Transverse colon (tissue), 4 donors: ENCODE results near the gene TMTC1. TPM values are rescaled to one million over a fixed set of nuclear protein-coding genes. Genes with fewer than 3 reads are reported as not detected.
"Not testable (repeated sequence)": the region's sequence is repeated elsewhere in the genome, so short reads cannot be mapped to it uniquely, and the experiment has no call there.

Source experiments
- DNase-seq: peaks from one replicate; pipeline ENCODE4 v3.0.0-alpha.2; 2019
- H3K27ac ChIP-seq, 4 donors: fragments of 200-600 bp; sonication (generic); 2 replicates each; pipeline ENCODE4 v1.5.1; 2016 to 2018; ENCODE audit warnings: inconsistent platforms in 4 of 4
- H3K27me3 ChIP-seq: fragments of 200-600 bp; sonication (generic); 2 replicates; pipeline ENCODE4 v1.5.1; 2017; ENCODE audit warnings: inconsistent platforms
- H3K36me3 ChIP-seq, 4 donors: fragments of 200-600 bp; sonication (generic); 2 replicates each; pipeline ENCODE4 v1.5.1; 2017 to 2019; ENCODE audit warnings: inconsistent platforms in 4 of 4
- H3K4me1 ChIP-seq, 4 donors: fragments of 200-600 bp; sonication (generic); 2 replicates each; pipeline ENCODE4 v1.5.1; 2017 to 2020; ENCODE audit warnings: inconsistent platforms in 4 of 4
- H3K4me3 ChIP-seq, 4 donors: fragments of 200-600 bp; sonication (generic); 1 replicate in 1 of 4; 2 replicates in 3 of 4; pipeline versions ENCODE4 v1.5.1 to v1.6.1; 2017 to 2019; ENCODE audit warnings: inconsistent platforms in 4 of 4
- H3K9me3 ChIP-seq, 2 donors: fragments of 200-600 bp; sonication (generic); 2 replicates each; pipeline ENCODE4 v1.5.1; 2017 to 2019; ENCODE audit warnings: inconsistent platforms in 2 of 2
- EP300 ChIP-seq: sonication (generic); formaldehyde crosslinking; IDR thresholded peaks from one replicate; pipeline ENCODE4 v1.6.1; 2017; ENCODE audit warnings: antibody characterized with exemption, low read depth
- POLR2A ChIP-seq: fragments of 450-650 bp; IDR thresholded peaks from one replicate; pipeline ENCODE4 v1.6.1; 2016; ENCODE audit warnings: antibody characterized with exemption, mild to moderate bottlenecking, moderate library complexity
- POLR2AphosphoS5 ChIP-seq, 3 donors: sonication (generic); formaldehyde crosslinking; IDR thresholded peaks; one replicate each; pipeline ENCODE4 v1.6.1; 2016; ENCODE audit warnings: antibody characterized with exemption in 3 of 3
- WGBS, 2 donors: methylation state at CpG; one replicate each; pipeline ENCODE4 v1.1.5; 2018; ENCODE audit warnings: low coverage in 1 of 2; 5-methylcytosine and 5-hydroxymethylcytosine counted together
- in situ Hi-C, 4 donors: fragments of 200-750 bp; cut with MboI; loops; one replicate each; pipeline versions ENCODE4 v1.15.0 to v1.15.1; 2017; ENCODE audit warnings: low sequenced_read_pairs in 3 of 4, low pct_ligation_motif_present in 1 of 4, low pct_unique_long_range_greater_than_20kb in 1 of 4
- intact Hi-C: fragments of 100-400 bp; cut with DNase I; formaldehyde crosslinking; loops from one replicate; pipeline ENCODE4 v1.15.1; 2023; ENCODE audit warnings: low total_unique reads
- total RNA-seq, 4 donors: library from RNA; depleted of rRNA; stranded (reverse); fragments of >200 nt; gene quantifications; one replicate each; pipeline ENCODE4 v1.1.0, GENCODE V29; 2016
- TF ChIP-seq, protein P1 (sequence below), 5 experiments: fragments of 200-600 bp in 3 of 5; fragments of 450-650 bp in 2 of 5; sonication (generic) in 3 of 5; IDR thresholded peaks; 1 replicate in 2 of 5; 2 replicates in 3 of 5; pipeline ENCODE4 v1.5.1; 2016 to 2017; ENCODE audit warnings: antibody characterized with exemption in 5 of 5, inconsistent platforms in 3 of 5, mild to moderate bottlenecking in 2 of 5, moderate library complexity in 1 of 5

TMTC1 gene
- total RNA-seq, 4 donors from 2014 or later, result 10.2 to 26.9 (median 16.9) TPM

DNA sequence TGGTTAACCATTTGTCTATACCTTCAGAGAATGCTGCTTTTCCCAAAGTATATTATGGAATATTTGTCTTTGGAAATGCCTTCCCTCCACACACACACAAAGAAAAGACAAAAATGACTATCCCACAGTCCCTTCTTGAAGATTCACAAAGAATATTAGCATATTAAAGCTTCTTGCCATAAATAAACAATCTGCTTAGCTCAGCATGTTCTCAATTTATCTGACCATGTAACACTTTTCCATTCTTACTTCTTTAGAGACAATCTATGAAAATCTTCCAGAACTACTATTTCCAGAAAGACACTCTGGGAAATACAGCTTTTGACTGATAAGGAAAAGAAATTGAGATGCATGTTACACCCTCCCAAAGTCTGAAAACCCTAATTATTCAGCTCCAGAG is 227.4 kb downstream of the TMTC1 start:
- H3K27ac ChIP-seq, result no peak overlapping the region
- in situ Hi-C loops (loop anchor here in 3 of 4 donors (10.0 to 25.0 kb wide), 2 partner anchors 1248 to 1256 kb away; no protein-coding TSS in a partner anchor), intact Hi-C loops (no loop called here)
- H3K27me3 ChIP-seq, result no peaks in the 10 kb centered on the region
- TF ChIP-seq, protein P1, sequence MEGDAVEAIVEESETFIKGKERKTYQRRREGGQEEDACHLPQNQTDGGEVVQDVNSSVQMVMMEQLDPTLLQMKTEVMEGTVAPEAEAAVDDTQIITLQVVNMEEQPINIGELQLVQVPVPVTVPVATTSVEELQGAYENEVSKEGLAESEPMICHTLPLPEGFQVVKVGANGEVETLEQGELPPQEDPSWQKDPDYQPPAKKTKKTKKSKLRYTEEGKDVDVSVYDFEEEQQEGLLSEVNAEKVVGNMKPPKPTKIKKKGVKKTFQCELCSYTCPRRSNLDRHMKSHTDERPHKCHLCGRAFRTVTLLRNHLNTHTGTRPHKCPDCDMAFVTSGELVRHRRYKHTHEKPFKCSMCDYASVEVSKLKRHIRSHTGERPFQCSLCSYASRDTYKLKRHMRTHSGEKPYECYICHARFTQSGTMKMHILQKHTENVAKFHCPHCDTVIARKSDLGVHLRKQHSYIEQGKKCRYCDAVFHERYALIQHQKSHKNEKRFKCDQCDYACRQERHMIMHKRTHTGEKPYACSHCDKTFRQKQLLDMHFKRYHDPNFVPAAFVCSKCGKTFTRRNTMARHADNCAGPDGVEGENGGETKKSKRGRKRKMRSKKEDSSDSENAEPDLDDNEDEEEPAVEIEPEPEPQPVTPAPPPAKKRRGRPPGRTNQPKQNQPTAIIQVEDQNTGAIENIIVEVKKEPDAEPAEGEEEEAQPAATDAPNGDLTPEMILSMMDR (IDR thresholded peaks at IDR 0.05), result no peak
- TF ChIP-seq POLR2A (no peak), POLR2AphosphoS5 (IDR thresholded peaks at IDR 0.05) (no peak), EP300 (no peak)
- no peak for DNase-seq
- peaks cover 0 to 14% (median 2%) of the 10 kb centered on the region in 4 donors for H3K4me1 ChIP-seq
- no peak overlapping the region for H3K4me3 ChIP-seq
- H3K9me3 ChIP-seq, result no peaks in the 10 kb centered on the region
- H3K36me3 ChIP-seq, result no peaks in the 10 kb centered on the region

DNA sequence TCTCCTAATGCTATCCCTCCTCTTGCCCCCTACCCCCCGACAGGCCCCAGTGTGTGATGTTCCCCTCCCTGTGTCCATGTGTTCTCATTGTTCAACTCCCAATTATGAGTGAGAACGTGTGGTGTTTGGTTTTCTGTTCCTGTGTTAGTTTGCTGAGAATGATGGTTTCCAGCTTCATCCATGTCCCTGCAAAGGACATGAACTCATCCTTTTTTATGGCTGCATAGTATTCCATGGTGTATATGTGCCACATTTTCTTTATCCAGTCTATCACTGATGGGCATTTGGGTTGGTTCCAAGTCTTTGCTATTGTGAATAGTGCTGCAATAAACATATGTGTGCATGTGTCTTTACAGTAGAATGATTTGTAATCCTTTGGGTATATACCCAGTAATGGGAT is 228.3 kb downstream of the TMTC1 start:
- WGBS, 2 donors, result 95 to 100% methylated on average over 1 to 2 of the region's 2 CpGs
- intact Hi-C loops, H3K36me3 ChIP-seq, H3K27me3 ChIP-seq, DNase-seq, H3K9me3 ChIP-seq, H3K4me3 ChIP-seq, H3K27ac ChIP-seq: not testable (repeated sequence)
- in situ Hi-C loops, result loop anchor here in 3 of 4 donors (10.0 to 25.0 kb wide), 2 partner anchors 1249 to 1257 kb away; no protein-coding TSS in a partner anchor
- peaks cover 0 to 11% (median 2%) of the 10 kb centered on the region in 4 donors for H3K4me1 ChIP-seq

GRCh38 chr12:29552994-29553748 is 230.6 kb downstream of the TMTC1 start:
- TF ChIP-seq EP300 (no peak), POLR2A (no peak), POLR2AphosphoS5 (IDR thresholded peaks at IDR 0.05) (no peak)
- TF ChIP-seq, protein P1 (IDR thresholded peaks at IDR 0.05), result no peak
- no peak for DNase-seq
- intact Hi-C loops (no loop called here), in situ Hi-C loops (loop anchor here in 3 of 4 donors (10.0 to 25.0 kb wide), 2 partner anchors 1252 to 1259 kb away; no protein-coding TSS in a partner anchor)
- Histone ChIP-seq H3K27me3 (no peaks in the 10 kb centered on the region), H3K27ac (no peak overlapping the region), H3K4me1 (no peaks in the 10 kb centered on the region), H3K9me3 (no peaks in the 10 kb centered on the region), H3K4me3 (no peak overlapping the region), H3K36me3 (no peaks in the 10 kb centered on the region)
- WGBS, 2 donors, result 11 to 34% methylated on average over 2 to 3 of the region's 3 CpGs

- H3K27ac ChIP-seq, result no peak overlapping the region
- 26 to 30% methylated on average over 1 of the region's 1 CpG for WGBS, 2 donors
Measured at GRCh38 chr12:29552324-29552927, 231.3 kb downstream of the TMTC1 start.

More at GRCh38 chr12:29552324-29552927, 231.3 kb downstream of the TMTC1 start:
- Histone ChIP-seq H3K36me3 (no peaks in the 10 kb centered on the region), H3K4me1 (no peaks in the 10 kb centered on the region), H3K27me3 (no peaks in the 10 kb centered on the region), H3K4me3 (no peak overlapping the region), H3K9me3 (no peaks in the 10 kb centered on the region)
- in situ Hi-C loops, result loop anchor here in 3 of 4 donors (10.0 to 25.0 kb wide), 2 partner anchors 1252 to 1260 kb away; no protein-coding TSS in a partner anchor
- intact Hi-C loops, result no loop called here
- peak; percentile 69 for DNase-seq
- TF ChIP-seq, protein P1 (IDR thresholded peaks at IDR 0.05), result peak; percentile 69 to 89 (median 84)
- no peak for TF ChIP-seq POLR2AphosphoS5 (IDR thresholded peaks at IDR 0.05)
